ENCODE results near the gene R3HDML.

- TF ChIP-seq CTCF (IDR thresholded peaks at IDR 0.05; ENCODE audit: low read length) (no peak), EZH2 (IDR thresholded peaks at IDR 0.05; ENCODE audit: borderline replicate concordance, low read length) (no peak)
These were observed 18.9 kb downstream of the R3HDML start, which contains the start of gene HNF4A for GRCh38 chr20:44355498-44356352.
